Cardiac fibroblast (primary cell): ENCODE data around the gene FBXW8.

Experiments used
- DNase-seq, 2 donors: peaks; one replicate each; pipeline versions ENCODE4 v3.0.0 to v3.0.0-alpha.2; 2010; ENCODE audit warnings: low read depth in 2 of 2
- H3K4me3 ChIP-seq, 2 donors: replicated peaks in 1 of 2; 1 replicate in 1 of 2; 2 replicates in 1 of 2; pipeline ENCODE4 v1.5.1; 2011; ENCODE audit warnings: low read depth in 2 of 2, low read length in 2 of 2, mild to moderate bottlenecking in 2 of 2, moderate library complexity in 1 of 2
- CTCF ChIP-seq: IDR thresholded peaks from one replicate; pipeline ENCODE4 v1.5.1; 2011; ENCODE audit warnings: low read depth, mild to moderate bottlenecking, low read length, inconsistent platforms

The FBXW8 gene

DNA sequence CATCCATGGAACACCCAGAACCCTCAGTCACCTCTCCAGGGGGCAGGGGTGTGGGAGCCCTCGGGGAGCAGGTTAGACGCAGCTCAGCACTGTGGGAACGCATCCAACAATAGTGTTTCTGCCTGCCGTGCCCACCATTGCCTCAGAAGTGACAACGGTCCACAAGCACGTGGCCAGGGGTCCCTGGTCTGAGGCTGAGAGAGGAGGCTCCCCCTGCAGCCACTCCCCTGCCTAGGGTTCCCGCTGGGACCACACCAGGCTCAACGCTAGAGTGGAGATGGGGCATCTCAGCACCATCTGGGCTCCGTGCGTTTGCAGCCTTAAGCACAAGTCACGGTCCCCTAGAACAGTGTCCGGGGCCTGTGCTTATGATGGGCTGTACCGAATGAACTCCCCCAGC lies 125.8 kb downstream of the FBXW8 start:
- no peak for DNase-seq
- H3K4me3 ChIP-seq: no peak overlapping the region
- TF ChIP-seq CTCF: no peak

DNA sequence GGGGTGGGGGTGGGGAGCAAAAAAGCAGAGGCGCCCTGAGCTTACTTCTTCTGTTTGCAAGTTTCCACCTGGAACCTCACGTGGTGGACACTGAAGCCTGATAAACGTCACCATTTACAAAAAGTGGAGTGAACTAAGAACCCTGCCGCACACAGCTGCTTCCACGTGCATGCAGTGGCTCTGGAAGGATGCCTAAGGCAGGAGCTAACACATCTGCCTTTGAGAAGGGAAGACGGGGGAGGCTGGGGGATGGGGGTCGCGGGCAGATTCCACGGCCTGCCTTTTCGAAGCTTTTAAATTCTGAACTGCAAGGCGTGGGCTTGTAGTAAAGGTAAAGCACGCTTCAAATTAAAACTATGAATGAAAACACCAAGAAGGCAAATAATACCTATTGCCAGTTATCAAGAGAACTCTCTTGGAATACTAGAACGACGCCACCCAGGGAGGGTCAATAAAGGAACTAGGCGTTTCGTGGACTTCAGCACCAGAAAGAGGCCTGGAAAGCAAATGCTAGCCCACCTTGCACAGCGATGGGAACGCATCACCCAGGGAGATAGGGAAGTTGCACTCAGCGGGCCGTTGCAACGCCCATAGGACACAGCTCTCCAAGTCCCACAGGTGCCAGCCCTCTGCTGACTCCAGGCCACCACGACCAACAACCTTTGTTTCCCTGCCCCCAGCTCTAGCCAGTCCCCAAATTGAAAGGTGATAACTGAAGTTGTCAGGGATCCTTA lies 126.7 kb downstream of the FBXW8 start:
- no peak overlapping the region for H3K4me3 ChIP-seq
- no peak for TF ChIP-seq CTCF
- no peak for DNase-seq

GRCh38 chr12:117038023-117038680 lies 127.4 kb downstream of the FBXW8 start:
- DNase-seq: no peak
- TF ChIP-seq CTCF: no peak
- H3K4me3 ChIP-seq: no peak overlapping the region

- no peak for TF ChIP-seq CTCF
- no peak for DNase-seq
- no peak overlapping the region for H3K4me3 ChIP-seq
Measured at GRCh38 chr12:117038919-117039318, 128.2 kb downstream of the FBXW8 start.

DNA sequence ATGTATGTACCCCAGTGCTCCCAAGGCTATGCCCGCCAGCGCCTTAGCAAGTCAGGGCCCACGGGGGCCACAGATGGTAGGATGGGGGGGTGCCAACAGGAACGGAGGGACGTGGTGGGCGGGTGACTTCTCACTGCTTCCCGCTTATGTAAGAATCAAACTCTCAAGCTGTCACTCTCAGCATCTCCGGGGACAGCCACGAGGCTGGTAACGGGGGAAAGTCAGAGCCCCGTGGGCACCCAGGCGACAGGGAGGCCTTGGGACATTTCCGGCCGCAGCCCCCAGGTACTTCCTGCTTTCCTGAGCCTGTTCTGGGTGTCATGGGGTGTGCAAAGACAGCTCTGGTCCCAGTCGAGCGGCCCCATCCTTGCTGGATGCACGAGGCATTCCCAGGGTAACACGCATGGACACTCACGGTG lies 129.2 kb downstream of the FBXW8 start:
- TF ChIP-seq CTCF: no peak
- H3K4me3 ChIP-seq: no peak overlapping the region
- no peak for DNase-seq

GRCh38 chr12:117040496-117040895 lies 129.7 kb downstream of the FBXW8 start:
- no peak for DNase-seq
- no peak for TF ChIP-seq CTCF

More at GRCh38 chr12:117040496-117040895, 129.7 kb downstream of the FBXW8 start:
- no peak overlapping the region for H3K4me3 ChIP-seq
